GM18511 (cell line): Measurements from ENCODE around the gene TPCN1.

Source experiments
- ATAC-seq: cut with Tn5 transposase; IDR thresholded peaks from one replicate; pipeline ENCODE4 v1.9.1; 2021; ENCODE audit warnings: mild to moderate bottlenecking, moderate library complexity; ENCODE audit not compliant: unreplicated experiment

Gene TPCN1

GRCh38 chr12:113278633-113279032, 57.4 kb downstream of the TPCN1 start:
- ATAC-seq, result no peak

GRCh38 chr12:113284751-113285150, 63.5 kb downstream of the TPCN1 start:
- ATAC-seq, result no peak

- no peak for ATAC-seq
Measured at GRCh38 chr12:113285679-113286610, 64.7 kb downstream of the TPCN1 start.

- no peak for ATAC-seq
Measured at GRCh38 chr12:113286712-113287111, 65.4 kb downstream of the TPCN1 start.

- ATAC-seq, result no peak
Measured at GRCh38 chr12:113287146-113287898, 66.1 kb downstream of the TPCN1 start.

- no peak for ATAC-seq
Measured at GRCh38 chr12:113287899-113288282, 66.6 kb downstream of the TPCN1 start.

GRCh38 chr12:113289361-113289760, 68.1 kb downstream of the TPCN1 start:
- no peak for ATAC-seq

GRCh38 chr12:113290506-113290905, 69.2 kb downstream of the TPCN1 start:
- ATAC-seq, result no peak

- ATAC-seq, result no peak
Measured at GRCh38 chr12:113291586-113291985, 70.3 kb downstream of the TPCN1 start.

GRCh38 chr12:113292091-113292490, 70.8 kb downstream of the TPCN1 start:
- no peak for ATAC-seq

- no peak for ATAC-seq
Measured at GRCh38 chr12:113292547-113292946, 71.3 kb downstream of the TPCN1 start.

- no peak for ATAC-seq
Measured at GRCh38 chr12:113293100-113293499, 71.8 kb downstream of the TPCN1 start.

- ATAC-seq, result no peak
Measured at GRCh38 chr12:113295886-113296556, 74.8 kb downstream of the TPCN1 start.

- no peak for ATAC-seq
Measured at GRCh38 chr12:113296557-113297213, 75.4 kb downstream of the TPCN1 start.

- ATAC-seq, result no peak
Measured at GRCh38 chr12:113297214-113297587, 75.9 kb downstream of the TPCN1 start.

GRCh38 chr12:113297621-113298471, 76.6 kb downstream of the TPCN1 start:
- no peak for ATAC-seq

- ATAC-seq, result no peak
Measured at GRCh38 chr12:113298472-113298817, 77.2 kb downstream of the TPCN1 start.

GRCh38 chr12:113298861-113299545, 77.7 kb downstream of the TPCN1 start:
- no peak for ATAC-seq

GRCh38 chr12:113299619-113300237, 78.5 kb downstream of the TPCN1 start:
- ATAC-seq, result no peak
